Endodermal cell (in vitro differentiated cells): ENCODE results near the gene SMIM41. TPM values are rescaled to one million over a fixed set of nuclear protein-coding genes. Genes with fewer than 3 reads are reported as not detected.

Source experiments
- DNase-seq: peaks from one replicate; pipeline ENCODE4 v3.0.0-alpha.2; 2017
- H3K27ac ChIP-seq: 2 replicates; pipeline ENCODE4 v1.5.1; 2013; ENCODE audit warnings: mild to moderate bottlenecking, low read depth, low read length, moderate library complexity
- H3K27me3 ChIP-seq: 2 replicates; pipeline ENCODE4 v1.6.1; 2013; ENCODE audit warnings: mild to moderate bottlenecking, low read length, moderate library complexity; ENCODE audit not compliant: insufficient read depth, control insufficient read depth, poor library complexity, severe bottlenecking
- H3K36me3 ChIP-seq: 2 replicates; pipeline ENCODE4 v1.7.0; 2013; ENCODE audit warnings: mild to moderate bottlenecking, low read length, moderate library complexity; ENCODE audit not compliant: control insufficient read depth, insufficient read depth
- H3K4me1 ChIP-seq: one replicate; pipeline ENCODE4 v1.7.0; 2013; ENCODE audit warnings: low read length; ENCODE audit not compliant: control insufficient read depth, insufficient read depth
- H3K4me3 ChIP-seq: 2 replicates; pipeline ENCODE4 v1.5.1; 2013; ENCODE audit warnings: mild to moderate bottlenecking, low read length, moderate library complexity
- H3K9ac ChIP-seq: 2 replicates; pipeline ENCODE4 v1.6.1; 2013; ENCODE audit warnings: mild to moderate bottlenecking, low read length, moderate library complexity; ENCODE audit not compliant: poor library complexity, severe bottlenecking; ENCODE audit errors: extremely low read depth
- H3K9me3 ChIP-seq: 2 replicates; pipeline ENCODE4 v1.6.1; 2013; ENCODE audit warnings: mild to moderate bottlenecking, low read length, moderate library complexity; ENCODE audit not compliant: control insufficient read depth
- H3K27ac Mint-ChIP-seq: 2 replicates; pipeline ENCODE4 v1.8.0; 2020; ENCODE audit warnings: mixed read lengths
- H3K27me3 Mint-ChIP-seq: 2 replicates; pipeline ENCODE4 v1.8.0; 2021; ENCODE audit warnings: mild to moderate bottlenecking, mixed read lengths; ENCODE audit not compliant: insufficient read depth
- H3K36me3 Mint-ChIP-seq: 2 replicates; pipeline ENCODE4 v1.8.0; 2020; ENCODE audit warnings: low read depth, mixed read lengths
- H3K4me1 Mint-ChIP-seq: 2 replicates; pipeline ENCODE4 v1.8.0; 2020; ENCODE audit warnings: mixed read lengths
- H3K4me3 Mint-ChIP-seq: 2 replicates; pipeline ENCODE4 v1.8.0; 2020; ENCODE audit warnings: mild to moderate bottlenecking, moderate library complexity, mixed read lengths
- H3K9me3 Mint-ChIP-seq: 2 replicates; pipeline ENCODE4 v1.8.0; 2020; ENCODE audit warnings: mild to moderate bottlenecking, mixed read lengths
- WGBS, 2 experiments: methylation state at CpG; one replicate each; pipeline versions ENCODE4 v1.1.5 to v1.1.7; 2013; ENCODE audit warnings: missing lambda C conversion rate in 2 of 2, mixed read lengths in 1 of 2; ENCODE audit not compliant: insufficient coverage in 1 of 2, insufficient read length in 1 of 2; 5-methylcytosine and 5-hydroxymethylcytosine counted together
- total RNA-seq, 2 donors: library from RNA; stranded (reverse); fragmentation: NEBNext Ultra II Directional in 1 of 2; extraction: Animal tissue kit (Norgen Biotek cat#: 25700) in 1 of 2; gene quantifications; 2 replicates in 1 of 2; 3 replicates in 1 of 2; pipeline ENCODE4 v1.2.1, GENCODE V29; 2021
- TF ChIP-seq, protein P1 (sequence below): fragments of 200-600 bp; sonication (generic); conservative IDR thresholded peaks from 2 replicates; pipeline ENCODE4 v1.5.0; 2021; ENCODE audit warnings: antibody characterized with exemption, mild to moderate bottlenecking

Gene SMIM41
- total RNA-seq, 2 donors from 2014 or later = not detected

DNA sequence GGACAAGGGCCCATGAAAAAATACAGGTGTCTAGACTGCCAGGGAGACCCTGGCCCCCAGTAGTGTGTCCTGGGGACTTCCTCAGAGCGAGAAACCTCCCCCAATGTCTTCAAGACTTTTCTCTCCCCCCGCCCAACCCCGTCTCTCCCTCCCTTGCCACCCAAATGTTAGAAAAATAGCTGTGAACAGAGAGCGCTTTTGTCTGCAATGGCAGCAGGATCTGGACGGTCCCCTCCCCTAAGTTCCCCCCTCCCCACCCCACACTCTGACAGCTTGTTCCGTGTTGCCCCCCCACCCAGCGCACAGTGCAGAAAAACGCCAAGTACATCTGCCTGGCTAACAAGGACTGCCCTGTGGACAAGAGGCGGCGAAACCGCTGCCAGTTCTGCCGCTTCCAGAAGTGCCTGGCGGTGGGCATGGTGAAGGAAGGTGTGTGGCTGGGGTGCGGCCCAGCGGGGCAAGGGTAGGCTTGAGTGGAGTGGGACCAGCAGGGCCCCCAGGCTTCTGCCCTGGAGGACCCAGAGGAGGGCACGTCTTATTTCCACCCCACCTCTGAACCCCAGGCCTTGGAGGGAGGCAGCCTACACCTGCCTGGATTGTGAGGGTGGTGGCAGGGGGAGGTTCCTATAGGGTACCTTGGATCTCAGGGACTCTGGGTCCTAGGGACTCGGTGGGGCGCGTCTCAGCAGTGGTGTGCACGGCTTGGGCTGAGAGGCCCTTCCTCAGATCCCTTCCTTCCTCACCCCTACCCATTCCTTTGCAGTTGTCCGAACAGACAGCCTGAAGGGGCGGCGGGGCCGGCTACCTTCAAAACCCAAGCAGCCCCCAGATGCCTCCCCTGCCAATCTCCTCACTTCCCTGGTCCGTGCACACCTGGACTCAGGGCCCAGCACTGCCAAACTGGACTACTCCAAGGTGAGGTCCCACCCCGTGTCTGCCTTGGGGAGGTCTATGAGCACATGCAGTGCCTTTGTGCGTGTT, 23.5 kb upstream of the SMIM41 start:
- no peak overlapping the region for H3K4me3 Mint-ChIP-seq
- Histone ChIP-seq H3K4me3 (no peak overlapping the region), H3K27me3 (no peaks in the 10 kb centered on the region), H3K4me1 (no peaks in the 10 kb centered on the region), H3K27ac (no peak overlapping the region), H3K9me3 (no peaks in the 10 kb centered on the region), H3K9ac (no peak overlapping the region), H3K36me3 (peaks cover 21% of the 10 kb centered on the region)
- H3K9me3 Mint-ChIP-seq = no peaks in the 10 kb centered on the region
- no peak for DNase-seq
- H3K27me3 Mint-ChIP-seq = peaks cover 1% of the 10 kb centered on the region
- peaks cover 11% of the 10 kb centered on the region for H3K4me1 Mint-ChIP-seq
- peaks cover 18% of the 10 kb centered on the region for H3K36me3 Mint-ChIP-seq
- TF ChIP-seq, protein P1, sequence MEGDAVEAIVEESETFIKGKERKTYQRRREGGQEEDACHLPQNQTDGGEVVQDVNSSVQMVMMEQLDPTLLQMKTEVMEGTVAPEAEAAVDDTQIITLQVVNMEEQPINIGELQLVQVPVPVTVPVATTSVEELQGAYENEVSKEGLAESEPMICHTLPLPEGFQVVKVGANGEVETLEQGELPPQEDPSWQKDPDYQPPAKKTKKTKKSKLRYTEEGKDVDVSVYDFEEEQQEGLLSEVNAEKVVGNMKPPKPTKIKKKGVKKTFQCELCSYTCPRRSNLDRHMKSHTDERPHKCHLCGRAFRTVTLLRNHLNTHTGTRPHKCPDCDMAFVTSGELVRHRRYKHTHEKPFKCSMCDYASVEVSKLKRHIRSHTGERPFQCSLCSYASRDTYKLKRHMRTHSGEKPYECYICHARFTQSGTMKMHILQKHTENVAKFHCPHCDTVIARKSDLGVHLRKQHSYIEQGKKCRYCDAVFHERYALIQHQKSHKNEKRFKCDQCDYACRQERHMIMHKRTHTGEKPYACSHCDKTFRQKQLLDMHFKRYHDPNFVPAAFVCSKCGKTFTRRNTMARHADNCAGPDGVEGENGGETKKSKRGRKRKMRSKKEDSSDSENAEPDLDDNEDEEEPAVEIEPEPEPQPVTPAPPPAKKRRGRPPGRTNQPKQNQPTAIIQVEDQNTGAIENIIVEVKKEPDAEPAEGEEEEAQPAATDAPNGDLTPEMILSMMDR = no peak
- WGBS, 2 experiments = 91 to 94% methylated on average over 7 to 26 of the region's 27 CpGs
- no peak overlapping the region for H3K27ac Mint-ChIP-seq

DNA sequence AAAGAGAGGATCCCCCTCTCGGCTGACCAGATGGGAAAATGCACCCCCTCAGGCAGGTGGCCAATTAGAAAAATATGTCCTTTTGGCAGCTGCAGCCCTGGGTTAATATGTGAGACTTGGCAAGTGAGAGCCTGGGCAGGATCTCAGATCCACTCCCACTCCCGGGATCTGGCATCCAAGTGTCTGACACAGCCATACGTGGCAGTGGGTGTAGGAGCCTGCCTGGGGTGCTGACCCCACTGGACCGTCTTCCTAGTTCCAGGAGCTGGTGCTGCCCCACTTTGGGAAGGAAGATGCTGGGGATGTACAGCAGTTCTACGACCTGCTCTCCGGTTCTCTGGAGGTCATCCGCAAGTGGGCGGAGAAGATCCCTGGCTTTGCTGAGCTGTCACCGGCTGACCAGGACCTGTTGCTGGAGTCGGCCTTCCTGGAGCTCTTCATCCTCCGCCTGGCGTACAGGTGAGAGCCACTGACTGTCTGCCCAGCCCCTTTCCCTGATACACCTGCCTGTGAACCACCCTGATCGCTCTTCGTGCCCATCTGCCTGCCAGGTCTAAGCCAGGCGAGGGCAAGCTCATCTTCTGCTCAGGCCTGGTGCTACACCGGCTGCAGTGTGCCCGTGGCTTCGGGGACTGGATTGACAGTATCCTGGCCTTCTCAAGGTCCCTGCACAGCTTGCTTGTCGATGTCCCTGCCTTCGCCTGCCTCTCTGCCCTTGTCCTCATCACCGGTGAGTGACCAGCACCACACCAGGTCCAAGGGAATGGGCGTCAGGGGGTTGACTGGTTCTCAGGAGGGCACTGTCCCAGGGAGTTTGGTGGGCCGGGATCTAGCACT, 22.5 kb upstream of the SMIM41 start:
- 90 to 93% methylated on average over 20 to 23 of the region's 23 CpGs for WGBS, 2 experiments
- no peak for DNase-seq
- peaks cover 1% of the 10 kb centered on the region for H3K27me3 Mint-ChIP-seq
- Histone ChIP-seq H3K27ac (no peak overlapping the region), H3K9me3 (no peaks in the 10 kb centered on the region), H3K4me3 (no peak overlapping the region), H3K4me1 (no peaks in the 10 kb centered on the region), H3K27me3 (no peaks in the 10 kb centered on the region), H3K36me3 (peaks cover 21% of the 10 kb centered on the region), H3K9ac (no peak overlapping the region)
- no peak overlapping the region for H3K27ac Mint-ChIP-seq
- TF ChIP-seq, protein P1 = no peak
- H3K9me3 Mint-ChIP-seq = no peaks in the 10 kb centered on the region
- peaks cover 18% of the 10 kb centered on the region for H3K36me3 Mint-ChIP-seq
- no peak overlapping the region for H3K4me3 Mint-ChIP-seq
- H3K4me1 Mint-ChIP-seq = peaks cover 7% of the 10 kb centered on the region

DNA sequence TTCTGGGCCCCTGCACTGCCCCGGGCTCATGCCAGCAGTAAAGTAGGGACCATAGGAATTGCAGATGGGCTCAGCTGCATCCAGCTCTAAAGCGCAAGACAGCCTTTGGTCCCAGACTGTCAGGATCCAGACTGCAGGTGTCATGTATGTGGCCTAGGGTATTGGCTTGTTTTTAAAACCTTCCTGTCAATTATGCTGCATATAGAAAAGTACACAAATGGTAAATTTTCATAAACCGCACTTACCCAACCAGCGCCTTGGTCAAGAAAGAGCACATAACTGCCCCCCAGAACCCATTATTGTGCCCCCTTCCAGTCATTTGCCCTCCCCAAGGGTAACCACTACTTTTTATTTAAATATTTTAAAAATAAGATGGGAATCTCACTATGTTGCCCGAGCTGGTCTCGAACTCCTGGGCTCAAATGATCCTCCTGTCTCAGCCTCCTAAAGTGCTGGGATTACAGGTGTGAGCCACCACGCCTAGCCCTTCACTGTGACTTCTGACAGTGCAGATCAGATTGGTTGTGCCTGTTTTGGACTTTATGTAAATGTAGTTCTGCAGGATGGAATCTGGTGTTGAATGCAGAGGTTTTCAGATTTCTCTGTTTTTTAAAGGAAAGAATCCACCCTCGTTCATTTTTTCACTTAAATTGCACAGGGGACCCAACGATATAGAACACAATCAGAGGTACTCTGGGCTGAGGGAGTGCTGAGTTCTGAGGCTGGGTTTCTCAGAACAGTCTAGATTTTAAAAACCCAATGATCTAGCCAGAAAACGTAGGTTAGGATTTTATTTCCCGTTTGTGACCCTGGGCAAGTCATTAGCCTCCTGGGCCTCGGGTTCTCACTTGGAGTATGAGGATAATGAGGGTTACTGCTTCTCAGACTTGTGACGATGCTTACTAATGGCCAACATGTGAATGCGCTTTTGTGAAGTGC, 21.6 kb upstream of the SMIM41 start:
- no peak for DNase-seq
- WGBS, 2 experiments = 89 to 92% methylated on average over 9 to 14 of the region's 14 CpGs
- TF ChIP-seq, protein P1 = no peak
- no peaks in the 10 kb centered on the region for H3K27me3 Mint-ChIP-seq
- H3K9me3 Mint-ChIP-seq = no peaks in the 10 kb centered on the region
- H3K36me3 Mint-ChIP-seq = peaks cover 18% of the 10 kb centered on the region
- Histone ChIP-seq H3K4me3 (no peak overlapping the region), H3K9ac (no peak overlapping the region), H3K27ac (no peak overlapping the region), H3K36me3 (peaks cover 21% of the 10 kb centered on the region), H3K9me3 (no peaks in the 10 kb centered on the region), H3K4me1 (no peaks in the 10 kb centered on the region), H3K27me3 (no peaks in the 10 kb centered on the region)
- no peak overlapping the region for H3K27ac Mint-ChIP-seq
- no peak overlapping the region for H3K4me3 Mint-ChIP-seq
- no peaks in the 10 kb centered on the region for H3K4me1 Mint-ChIP-seq
